Heart right ventricle (tissue), 16 donors: ENCODE measurements around the gene QPCT. TPM values are rescaled to one million over a fixed set of nuclear protein-coding genes. Genes with fewer than 3 reads are reported as not detected.
A peak's percentile ranks its signal among the peaks of the same experiment; 100 is the strongest.
"Not testable (repeated sequence)": the region's sequence is repeated elsewhere in the genome, so short reads cannot be mapped to it uniquely, and the experiment has no call there.

Experiments used
- ATAC-seq, 8 donors: fragments of 200-7000 bp; cut with Tn5 transposase; one replicate each; pipeline ENCODE4 v1.9.1; 2020; ENCODE audit warnings: mild to moderate bottlenecking in 8 of 8, moderate library complexity in 8 of 8, moderate number of reproducible peaks in 1 of 8
- DNase-seq, 2 donors: peaks; one replicate each; pipeline ENCODE4 v3.0.0-alpha.2; 2020
- H3K27ac ChIP-seq, 10 donors: fragments of 200-600 bp; sonication (generic) in 2 of 10; one replicate each; pipeline versions ENCODE4 v1.5.0 to v1.8.0; 2020 to 2022; ENCODE audit warnings: mild to moderate bottlenecking in 3 of 10
- H3K27me3 ChIP-seq, 7 donors: fragments of 200-600 bp; one replicate each; pipeline ENCODE4 v1.8.0; 2021 to 2022; ENCODE audit warnings: mild to moderate bottlenecking in 2 of 7
- H3K36me3 ChIP-seq, 9 donors: fragments of 200-600 bp; sonication (generic) in 1 of 9; one replicate each; pipeline versions ENCODE4 v1.5.0 to v1.8.0; 2020 to 2022; ENCODE audit warnings: mild to moderate bottlenecking in 2 of 9
- H3K4me1 ChIP-seq, 9 donors: fragments of 200-600 bp; sonication (generic) in 1 of 9; one replicate each; pipeline versions ENCODE4 v1.5.0 to v1.8.0; 2020 to 2022; ENCODE audit warnings: mild to moderate bottlenecking in 4 of 9
- H3K4me3 ChIP-seq, 10 donors: fragments of 200-600 bp; sonication (generic) in 2 of 10; one replicate each; pipeline versions ENCODE4 v1.5.0 to v1.8.0; 2020 to 2022; ENCODE audit warnings: mild to moderate bottlenecking in 7 of 10, moderate library complexity in 2 of 10
- H3K9me3 ChIP-seq, 11 donors: fragments of 200-600 bp in 10 of 11; sonication (generic) in 2 of 11; one replicate each; pipeline versions ENCODE4 v1.5.0 to v1.8.0; 2013 to 2022; ENCODE audit warnings: mild to moderate bottlenecking in 2 of 11, control low read depth in 1 of 11, moderate library complexity in 1 of 11
- CTCF ChIP-seq, 9 donors: fragments of 200-600 bp; sonication (generic) in 2 of 9; IDR thresholded peaks; one replicate each; pipeline versions ENCODE4 v1.5.0 to v1.8.0; 2021 to 2022; ENCODE audit warnings: antibody characterized with exemption in 9 of 9, mild to moderate bottlenecking in 5 of 9, moderate library complexity in 1 of 9
- WGBS, 2 donors: extraction: QIAGEN DNeasy Blood & Tissue Kit; methylation state at CpG; one replicate each; pipeline ENCODE4 v1.1.7; 2013; ENCODE audit warnings: inconsistent platforms in 1 of 2; 5-methylcytosine and 5-hydroxymethylcytosine counted together
- intact Hi-C, 10 donors: fragments of 100-400 bp; cut with DNase I; formaldehyde crosslinking; loops; one replicate each; pipeline versions ENCODE4 v1.11.1 to v1.14.2; 2022
- long read RNA-seq, 3 donors: library from polyadenylated mRNA; unstranded; transcript quantifications; one replicate each; pipeline ENCODE4 v2.0.0, GENCODE V29; 2020 to 2021
- polyA plus RNA-seq, 2 donors: library from polyadenylated mRNA; stranded (reverse); fragments of 200-250 nt; gene quantifications; one replicate each; pipeline ENCODE4 v1.2.3, GENCODE V29; 2013
- total RNA-seq, 10 donors: library from RNA; stranded (reverse); fragmentation: NEBNext Ultra II Directional in 3 of 10; extraction: Animal tissue kit (Norgen Biotek cat#: 25700) in 3 of 10; gene quantifications; one replicate each; pipeline versions ENCODE4 v1.2.1 to v1.2.4, GENCODE V29; 2021 to 2023
- donor health status: Arrhythmogenic right ventricular cardiomyopathy.
- donor health status: ischemic (EF 13 %, LVEDD 7.1; RV severe dilation, severe dysfunction).
- donor health status: healthy with polysubstance abuse.
- donor health status: DM: no; HTN: yes; CAD: no.
- donor health status: DM: no; HTN: no; CAD: no.
- donor health status: ischemic (EF 25% LVEDD 6.9; RV normal size, moderate dysfunction).
- donor health status: ischemic (EF 25% LVEDD 5.7; RV mildly dilated, moderate dysfunction).
- donor health status: healthy.
- donor health status: DM: yes; HTN: yes; CAD: no.
- donor health status: Ischemic cardiomyopathy.
- donor health status: ischemic (EF 35%, LVEDD 5.7; RV mildly dilated, moderate dysfunction).
- donor health status: nonischemic (EF 11% LVEDD 7.7; RV severe dilation, severe dysfunction).
- donor health status: DM: yes; HTN: yes; CAD: no.
- donor health status: PGD.
- donor health status: ischemic (EF 29% LVEDD 5.4; RV normal size, mild dysfunction).
- donor health status: nonischemic (EF 23%, LVEDD 6.1; RV moderate dilation, normal function).

QPCT gene
- total RNA-seq = 1 to 10 TPM in 8 of 10 donors, under 1 TPM in 2; 0.54 to 8.1 (median 2.4) TPM
- 1 to 10 TPM in 1 of 2 donors, under 1 TPM in 1; 0.95 to 3.5 TPM for polyA plus RNA-seq
- long read RNA-seq, donor 1, partial matches to known transcripts = 0 of 1 reads
- long read RNA-seq, donor 1, other reads (novel, unspliced or antisense) = 1 of 1 reads
- long read RNA-seq, donor 2, transcript QPCT-201 (7 exons, 1,739 nt) = major isoform, 6 of 6 reads
- long read RNA-seq, donor 2, partial matches to known transcripts = 0 of 6 reads
- long read RNA-seq, donor 2, other reads (novel, unspliced or antisense) = 0 of 6 reads
- long read RNA-seq, donor 3, partial matches to known transcripts = 0 of 2 reads
- long read RNA-seq, donor 3, other reads (novel, unspliced or antisense) = 0 of 2 reads

DNA sequence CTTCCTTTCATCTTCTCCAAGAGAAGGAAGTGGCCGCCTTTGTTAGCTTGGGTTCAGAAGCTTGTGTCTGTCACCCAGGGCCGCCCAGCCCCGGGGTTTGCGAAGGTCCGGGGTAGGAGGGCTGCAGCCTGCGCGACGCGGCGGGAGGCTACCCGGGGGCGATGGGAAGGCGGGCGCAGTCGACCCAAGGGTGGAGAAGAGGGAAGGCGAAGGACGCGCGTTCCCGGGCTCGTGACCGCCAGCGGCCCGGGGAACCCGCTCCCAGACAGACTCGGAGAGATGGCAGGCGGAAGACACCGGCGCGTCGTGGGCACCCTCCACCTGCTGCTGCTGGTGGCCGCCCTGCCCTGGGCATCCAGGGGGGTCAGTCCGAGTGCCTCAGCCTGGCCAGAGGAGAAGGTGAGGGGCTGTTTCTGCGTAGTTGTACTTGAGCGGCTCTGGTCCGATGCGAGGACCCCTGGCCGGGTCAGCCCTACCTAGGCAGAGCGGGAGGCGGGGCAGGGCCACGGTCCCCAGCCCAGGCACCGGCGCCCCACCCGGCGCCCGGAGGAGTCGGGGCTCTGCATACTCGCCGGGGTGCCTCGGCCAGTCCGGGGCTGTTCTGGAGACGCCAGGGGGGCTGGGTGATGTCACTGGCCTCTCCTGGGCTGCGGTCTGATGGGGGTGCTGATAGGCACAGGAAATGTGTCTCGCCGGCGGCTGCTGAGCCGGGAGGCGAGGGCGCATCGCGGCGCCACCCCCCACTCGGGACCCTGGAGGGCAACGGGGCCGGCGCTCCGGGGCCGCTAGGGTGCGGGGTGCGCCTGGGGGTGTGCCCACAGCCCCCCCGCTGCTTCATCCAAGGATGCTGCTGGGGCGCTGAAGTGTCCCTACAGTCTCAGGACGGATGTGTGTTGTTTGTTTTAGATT is at the start of gene QPCT:
Gene QPCT (plus strand): TSS at position 178 of the 909 bp plus-strand sequence. CDS start 102 bp downstream, at position 280.
- ATAC-seq (peak; percentile 65 to 83 (median 77)), DNase-seq (peak; percentile 48 to 50)
- intact Hi-C loops = no loop called here
- Histone ChIP-seq H3K4me1 (peaks cover 0 to 44% (median 21%) of the 10 kb centered on the region in 9 donors), H3K27me3 (peaks cover 0 to 3% (median 0%) of the 10 kb centered on the region in 7 donors), H3K27ac (peak within 1 kb of the TSS; percentile 21 to 90 (median 71)), H3K4me3 (peak within 1 kb of the TSS; percentile 58 to 84 (median 76)), H3K36me3 (no peaks in the 10 kb centered on the region), H3K9me3 (no peaks in the 10 kb centered on the region)
- 2% methylated on average over 70 to 73 of the region's 73 CpGs for WGBS, 2 donors
- TF ChIP-seq CTCF (IDR thresholded peaks at IDR 0.05) = no peak

- WGBS, 2 donors = 94 to 95% methylated on average over 2 of the region's 2 CpGs
- DNase-seq, intact Hi-C loops, H3K4me3 ChIP-seq, H3K27ac ChIP-seq, ATAC-seq, H3K4me1 ChIP-seq, H3K27me3 ChIP-seq, H3K9me3 ChIP-seq: not testable (repeated sequence)
- H3K36me3 ChIP-seq = peaks cover 0 to 32% (median 0%) of the 10 kb centered on the region in 9 donors
These were observed 49.6 kb upstream of the QPCT start for GRCh38 chr2:37294858-37295257.

DNA sequence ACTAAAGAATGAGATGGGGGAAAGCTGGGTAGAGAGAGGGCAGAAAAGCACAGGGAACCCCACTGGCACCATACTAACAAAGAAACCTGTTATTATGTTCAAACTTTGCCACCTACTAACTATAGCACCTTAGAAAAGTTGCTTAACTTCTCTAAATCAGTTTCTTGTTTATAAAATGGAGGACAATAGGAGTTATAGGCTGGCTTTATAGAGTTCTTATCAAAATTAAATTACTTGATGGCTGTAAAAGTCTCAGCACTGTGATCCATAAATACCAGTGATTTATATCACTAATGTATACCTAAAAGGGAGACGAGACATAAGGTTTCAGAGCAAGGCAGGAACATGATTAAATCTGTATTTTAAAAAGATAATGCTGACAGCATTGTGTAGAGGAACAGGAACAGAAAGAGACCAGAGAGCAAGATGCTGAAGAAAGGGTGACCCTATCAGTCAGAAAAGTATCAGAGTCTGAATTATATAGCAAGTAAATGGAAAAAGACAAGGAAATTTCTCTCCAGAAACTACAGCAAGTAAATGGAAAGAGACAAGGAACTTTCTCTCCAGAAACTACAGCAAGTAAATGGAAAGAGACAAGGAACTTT is 48.9 kb upstream of the QPCT start:
- DNase-seq = no peak
- 90 to 93% methylated on average over 1 of the region's 1 CpG for WGBS, 2 donors
- Histone ChIP-seq H3K4me3 (no peak overlapping the region), H3K27ac (no peak overlapping the region), H3K36me3 (peaks cover 0 to 25% (median 0%) of the 10 kb centered on the region in 9 donors), H3K4me1 (peaks cover 0 to 8% (median 0%) of the 10 kb centered on the region in 9 donors), H3K9me3 (no peaks in the 10 kb centered on the region), H3K27me3 (no peaks in the 10 kb centered on the region)
- no peak for ATAC-seq
- no peak for TF ChIP-seq CTCF (IDR thresholded peaks at IDR 0.05)
- intact Hi-C loops = no loop called here

DNA sequence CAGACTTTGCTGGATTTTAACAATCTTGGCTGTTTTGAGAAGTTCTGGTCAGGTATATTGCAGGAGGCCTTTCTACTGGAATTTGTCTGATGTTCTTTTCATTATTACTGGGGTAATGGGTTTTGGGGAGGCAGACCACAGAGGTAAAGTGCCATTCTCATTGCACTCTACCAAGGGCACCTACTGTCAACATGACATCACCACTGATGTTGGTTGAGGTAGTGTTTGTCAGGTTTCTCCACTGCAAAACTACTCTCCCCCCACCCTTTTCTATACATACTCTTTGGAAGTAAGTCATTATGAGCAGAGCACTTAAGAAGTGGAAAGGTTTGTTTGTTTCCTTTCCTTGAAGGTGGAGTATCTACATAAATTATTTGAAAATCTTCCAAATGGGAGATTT is 46.8 kb upstream of the QPCT start:
- no peak overlapping the region for H3K27ac ChIP-seq
- H3K27me3 ChIP-seq = no peaks in the 10 kb centered on the region
- ATAC-seq (no peak), DNase-seq (no peak)
- H3K4me1 ChIP-seq = peaks cover 0 to 10% (median 0%) of the 10 kb centered on the region in 9 donors
- TF ChIP-seq CTCF (IDR thresholded peaks at IDR 0.05) = no peak
- peaks cover 0 to 5% (median 0%) of the 10 kb centered on the region in 9 donors for H3K36me3 ChIP-seq
- H3K9me3 ChIP-seq = no peaks in the 10 kb centered on the region
- intact Hi-C loops = no loop called here
- no peak overlapping the region for H3K4me3 ChIP-seq
